ENCODE measurements around the gene ZNF804B.
A peak's percentile ranks its signal among the peaks of the same experiment; 100 is the strongest.

The ZNF804B gene

GRCh38 chr7:89123871-89124270 lies 364.4 kb downstream of the ZNF804B start:
- H3K4me3 ChIP-seq (ENCODE audit: low read depth, low read length): no peak overlapping the region
- no peak for TF ChIP-seq CTCF (IDR thresholded peaks at IDR 0.05; ENCODE audit: control insufficient read depth, extremely low read depth, insufficient read depth)
- peak; percentile 49 for DNase-seq (ENCODE audit: low read depth)

DNA sequence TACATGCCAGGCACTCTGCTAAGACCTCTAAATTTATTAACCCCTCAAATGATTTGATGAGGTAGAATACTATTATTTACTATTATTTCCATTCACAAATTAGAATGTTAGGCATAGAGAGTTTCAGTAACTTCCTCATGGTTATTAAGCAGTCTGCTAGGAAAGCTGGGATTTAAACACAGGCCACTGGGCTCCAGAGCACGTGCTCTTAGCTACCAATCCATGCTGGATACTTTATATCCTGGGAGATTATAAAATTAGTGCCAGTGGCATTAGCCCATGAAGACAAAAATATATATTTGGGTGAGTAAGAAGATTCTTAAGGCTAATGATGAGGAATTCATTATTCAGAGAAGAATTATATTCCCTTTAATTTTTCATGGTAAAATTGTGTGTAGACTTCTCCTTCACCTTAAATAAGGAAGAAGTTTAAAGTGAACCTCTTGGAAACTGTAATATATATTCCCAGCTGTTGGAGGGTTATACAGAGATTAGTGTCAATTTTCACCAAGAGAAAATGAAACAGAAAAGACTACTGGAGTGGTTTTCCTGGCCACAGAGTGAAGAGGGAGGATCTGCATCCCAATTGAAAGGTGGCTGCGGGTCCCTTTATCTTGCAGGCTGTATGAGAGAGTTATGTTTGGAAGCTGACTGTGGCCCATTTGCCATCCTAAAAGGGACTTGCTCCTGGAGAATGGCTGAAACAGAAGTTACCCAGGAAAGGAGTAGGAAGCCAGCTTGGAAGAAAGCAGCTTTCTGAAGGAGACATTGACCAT lies 370.3 kb downstream of the ZNF804B start:
- no peak for TF ChIP-seq CTCF (IDR thresholded peaks at IDR 0.05; ENCODE audit: control insufficient read depth, extremely low read depth, insufficient read depth)
- DNase-seq (ENCODE audit: low read depth): no peak
- H3K4me3 ChIP-seq (ENCODE audit: low read depth, low read length): no peak overlapping the region

DNA sequence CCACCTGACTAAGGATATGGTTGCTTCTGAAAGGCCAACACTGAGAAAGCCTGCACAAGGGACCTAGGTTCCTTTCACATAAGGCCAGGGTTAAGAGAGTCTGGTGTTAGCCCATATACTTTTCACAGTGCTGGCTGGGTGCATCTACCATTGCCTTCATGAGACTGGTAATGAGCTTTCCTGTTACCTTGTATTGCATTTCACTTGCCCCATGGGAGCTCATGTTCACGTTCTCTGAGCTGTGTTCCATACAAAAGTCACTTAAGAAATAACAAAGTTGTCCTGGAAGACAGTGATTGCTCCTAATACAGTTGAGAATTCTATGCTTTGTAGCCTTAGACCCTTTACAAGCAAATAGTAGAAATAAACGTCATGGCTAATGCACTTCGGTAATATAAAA lies 373.9 kb downstream of the ZNF804B start:
- no peak for DNase-seq (ENCODE audit: low read depth)
- no peak for TF ChIP-seq CTCF (IDR thresholded peaks at IDR 0.05; ENCODE audit: control insufficient read depth, extremely low read depth, insufficient read depth)
- H3K4me3 ChIP-seq (ENCODE audit: low read depth, low read length): no peak overlapping the region

DNA sequence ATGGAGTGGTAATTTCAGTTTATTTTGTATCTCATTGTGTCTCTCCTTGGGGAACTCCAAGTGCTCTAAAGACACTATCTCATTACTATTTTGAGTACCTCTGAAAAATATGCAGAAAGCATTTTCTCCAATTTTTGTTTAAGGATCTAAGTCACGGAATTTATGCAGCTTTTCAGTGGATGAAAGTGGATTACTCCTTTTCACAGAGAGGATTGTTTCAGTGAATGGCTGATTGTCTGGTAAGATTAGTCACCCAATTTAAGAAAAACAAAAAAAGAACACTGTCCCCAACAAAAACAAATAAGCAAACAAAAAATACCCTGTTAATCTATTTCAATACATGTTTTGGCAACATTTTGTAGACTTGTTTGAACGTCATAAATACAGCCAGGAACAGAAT lies 374.3 kb downstream of the ZNF804B start:
- TF ChIP-seq CTCF (IDR thresholded peaks at IDR 0.05; ENCODE audit: control insufficient read depth, extremely low read depth, insufficient read depth): no peak
- DNase-seq (ENCODE audit: low read depth): no peak

GRCh38 chr7:89145801-89146200 lies 386.3 kb downstream of the ZNF804B start:
- no peak for DNase-seq (ENCODE audit: low read depth)
- no peak for TF ChIP-seq CTCF (IDR thresholded peaks at IDR 0.05; ENCODE audit: control insufficient read depth, extremely low read depth, insufficient read depth)
- no peak overlapping the region for H3K4me3 ChIP-seq (ENCODE audit: low read depth, low read length)

More for the DNA sequence above, 374.3 kb downstream of the ZNF804B start:
- no peak overlapping the region for H3K4me3 ChIP-seq (ENCODE audit: low read depth, low read length)

DNA sequence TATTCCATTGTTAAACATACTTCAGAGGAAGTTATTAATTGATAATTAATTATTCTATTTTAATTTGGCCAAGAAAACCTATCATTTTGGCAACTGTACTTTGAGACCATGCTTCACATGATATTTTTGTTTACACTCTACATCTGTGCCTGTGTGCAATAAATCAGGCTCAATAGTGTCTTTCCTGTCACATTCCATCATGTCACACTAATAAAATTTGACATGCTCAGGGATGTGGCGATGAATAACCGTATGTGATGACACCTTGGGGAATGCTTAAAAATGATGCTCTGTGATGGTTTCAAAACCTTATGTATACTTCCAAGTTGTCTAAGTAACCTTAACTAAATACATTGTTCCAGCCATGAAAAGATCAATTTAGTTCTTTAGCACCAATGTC lies 400.6 kb downstream of the ZNF804B start:
- no peak for TF ChIP-seq CTCF (IDR thresholded peaks at IDR 0.05; ENCODE audit: control insufficient read depth, extremely low read depth, insufficient read depth)
- no peak for DNase-seq (ENCODE audit: low read depth)
- no peak overlapping the region for H3K4me3 ChIP-seq (ENCODE audit: low read depth, low read length)

DNA sequence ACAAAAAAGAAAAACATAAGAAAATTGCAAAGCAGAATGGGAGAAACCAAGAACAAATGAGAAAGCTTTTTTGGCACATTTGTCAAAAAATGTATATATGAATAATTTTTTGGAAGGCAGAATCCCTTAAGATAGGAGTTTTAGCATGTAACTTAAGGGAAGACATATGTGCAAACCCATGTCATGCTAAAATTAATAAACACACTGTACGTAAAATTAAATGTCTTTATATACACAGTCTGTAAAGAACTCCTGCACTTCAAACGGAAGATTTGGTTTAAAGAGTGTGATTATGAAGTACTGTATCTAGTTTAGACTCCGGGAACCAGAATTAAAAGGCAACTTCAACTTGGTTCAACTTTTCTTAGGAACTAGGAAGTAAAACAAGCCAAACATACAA lies 405.9 kb downstream of the ZNF804B start:
- no peak for TF ChIP-seq CTCF (IDR thresholded peaks at IDR 0.05; ENCODE audit: control insufficient read depth, extremely low read depth, insufficient read depth)
- no peak overlapping the region for H3K4me3 ChIP-seq (ENCODE audit: low read depth, low read length)
- no peak for DNase-seq (ENCODE audit: low read depth)

Measured in LNCaP clone FGC (cell line).